Brain pericyte (primary cell): ENCODE measurements around the gene TXNRD1.
"Not testable (repeated sequence)": the region's sequence is repeated elsewhere in the genome, so short reads cannot be mapped to it uniquely, and the experiment has no call there.

Experiments used
- DNase-seq: peaks from one replicate; pipeline ENCODE4 v3.0.0-alpha.2; 2012; ENCODE audit warnings: low read depth, low spot score

TXNRD1 gene

GRCh38 chr12:104323899-104324298 lies 108.3 kb downstream of the TXNRD1 start:
- no peak for DNase-seq

GRCh38 chr12:104328278-104328677 lies 112.7 kb downstream of the TXNRD1 start:
- DNase-seq: not testable (repeated sequence)

- no peak for DNase-seq
Observed at GRCh38 chr12:104328790-104329189, 113.2 kb downstream of the TXNRD1 start.

DNA sequence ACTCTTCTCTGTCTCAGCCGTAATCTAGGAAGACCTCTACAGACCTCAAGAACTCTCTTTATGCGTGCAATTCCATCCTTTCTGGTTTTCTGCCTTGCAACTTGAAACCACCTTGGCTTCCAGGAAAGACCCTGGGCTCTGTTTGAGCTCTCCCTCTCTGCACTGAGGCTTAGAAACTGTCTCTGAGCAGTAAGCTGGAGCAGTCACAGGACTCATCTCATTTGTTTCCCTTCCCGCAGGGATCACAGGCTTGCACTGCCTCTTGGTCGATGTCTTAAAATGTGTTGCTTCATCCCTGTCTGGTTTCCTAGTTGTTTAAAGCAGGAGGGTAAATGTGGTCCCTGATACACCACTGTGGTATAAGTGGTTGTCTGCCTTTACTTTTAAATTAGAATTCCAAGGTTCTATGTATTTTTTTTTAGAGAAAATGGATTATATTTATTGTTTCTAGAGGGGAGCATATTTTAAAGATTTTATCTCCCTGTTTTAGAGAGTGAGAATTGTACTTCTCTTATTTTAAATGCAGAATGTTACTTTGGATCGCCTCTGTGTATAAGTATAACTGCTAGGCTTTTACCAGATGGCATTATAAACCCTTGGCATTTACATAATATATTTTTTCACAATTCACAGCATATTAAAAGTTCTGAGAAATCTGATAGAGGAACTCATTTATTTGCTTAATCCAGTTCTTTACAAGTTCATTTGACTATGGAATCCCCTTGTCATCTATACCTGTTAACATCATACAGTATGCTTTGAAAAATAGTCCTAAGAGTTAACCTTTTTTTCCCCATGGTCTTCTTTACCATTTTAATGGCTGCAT lies 114.3 kb downstream of the TXNRD1 start:
- no peak for DNase-seq

DNA sequence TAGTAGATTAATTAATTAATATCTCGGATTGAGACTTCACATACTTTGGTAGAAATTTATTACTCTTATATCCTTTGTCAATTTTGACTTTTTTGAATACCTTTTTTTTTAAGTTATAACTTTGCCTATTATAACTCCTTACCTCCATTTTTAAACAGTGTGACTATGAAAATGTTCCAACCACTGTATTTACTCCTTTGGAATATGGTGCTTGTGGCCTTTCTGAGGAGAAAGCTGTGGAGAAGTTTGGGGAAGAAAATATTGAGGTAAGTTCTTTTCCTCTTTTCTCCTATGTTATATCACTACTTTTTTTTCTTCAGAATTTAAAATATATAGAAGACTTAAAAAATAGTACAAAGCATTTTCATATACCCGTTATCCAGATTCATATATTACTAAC lies 115.8 kb downstream of the TXNRD1 start:
- DNase-seq: no peak

DNA sequence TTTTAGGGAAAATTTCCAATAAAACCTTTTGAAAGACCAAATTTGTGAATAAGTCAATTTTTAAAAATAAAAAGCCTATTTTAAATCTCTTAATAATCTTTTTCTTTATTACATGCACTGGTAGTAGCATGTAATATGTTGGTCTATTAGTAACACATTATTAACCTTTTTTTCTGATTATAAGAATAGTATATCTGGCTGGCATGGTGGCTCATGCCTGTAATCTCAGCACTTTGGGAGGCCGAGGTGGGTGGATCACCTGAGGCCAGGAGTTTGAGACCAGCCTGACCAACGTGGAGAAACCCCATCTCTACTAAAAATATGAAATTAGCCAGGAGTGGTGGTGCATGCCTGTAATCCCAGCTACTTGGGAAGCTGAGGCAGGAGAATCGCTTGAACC lies 116.7 kb downstream of the TXNRD1 start:
- DNase-seq: not testable (repeated sequence)

DNA sequence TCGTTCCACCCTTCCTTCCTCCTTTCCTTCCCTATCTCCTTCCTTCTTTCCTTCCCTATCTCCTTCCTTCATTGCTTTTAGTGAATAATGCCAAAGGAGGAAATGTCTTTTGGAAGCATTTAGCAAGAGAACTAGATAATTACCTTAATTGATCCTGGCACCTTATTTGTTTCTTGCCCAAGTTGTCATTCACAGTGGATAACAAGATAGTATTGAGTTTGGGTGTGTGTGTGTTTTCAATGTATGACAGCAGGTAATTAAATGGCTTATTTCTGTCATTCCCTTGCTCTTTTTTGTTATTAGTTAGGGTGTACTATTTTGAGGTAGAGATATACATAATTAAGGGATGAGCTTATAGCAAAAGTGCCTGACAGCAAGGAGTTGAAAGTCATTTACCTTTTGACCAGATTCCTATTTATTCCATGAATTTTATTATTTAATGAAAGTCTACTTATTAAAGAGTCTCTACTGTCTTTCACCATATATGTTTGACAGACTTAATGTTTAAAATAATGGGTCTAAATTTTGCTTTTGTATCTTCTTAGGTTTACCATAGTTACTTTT lies 118.2 kb downstream of the TXNRD1 start:
- no peak for DNase-seq

- no peak for DNase-seq
Observed at GRCh38 chr12:104334581-104334980, 119.0 kb downstream of the TXNRD1 start.

GRCh38 chr12:104336115-104336514 lies 120.5 kb downstream of the TXNRD1 start:
- no peak for DNase-seq

GRCh38 chr12:104337030-104337558 lies 121.5 kb downstream of the TXNRD1 start:
- no peak for DNase-seq

GRCh38 chr12:104339663-104340062 lies 124.1 kb downstream of the TXNRD1 start:
- no peak for DNase-seq

DNA sequence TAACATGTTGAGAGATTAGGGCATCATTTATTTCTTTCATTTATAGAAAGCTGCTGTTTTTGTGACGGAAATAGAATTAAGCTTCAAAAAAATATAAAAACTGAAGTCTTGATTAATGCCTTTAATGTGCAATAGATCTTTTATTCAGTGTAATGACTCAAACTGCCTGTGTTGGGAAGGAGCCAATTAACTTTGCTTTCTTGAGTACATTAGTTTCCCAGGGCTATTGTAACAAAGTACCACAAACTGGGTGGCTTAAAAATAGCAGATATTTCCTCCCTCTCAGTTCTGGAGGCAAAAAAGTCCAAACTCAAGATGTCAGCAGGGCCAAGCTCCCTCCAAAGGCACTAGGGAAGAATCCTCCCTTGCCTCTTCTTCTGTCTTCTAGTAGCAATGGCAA lies 124.6 kb downstream of the TXNRD1 start:
- DNase-seq: no peak

DNA sequence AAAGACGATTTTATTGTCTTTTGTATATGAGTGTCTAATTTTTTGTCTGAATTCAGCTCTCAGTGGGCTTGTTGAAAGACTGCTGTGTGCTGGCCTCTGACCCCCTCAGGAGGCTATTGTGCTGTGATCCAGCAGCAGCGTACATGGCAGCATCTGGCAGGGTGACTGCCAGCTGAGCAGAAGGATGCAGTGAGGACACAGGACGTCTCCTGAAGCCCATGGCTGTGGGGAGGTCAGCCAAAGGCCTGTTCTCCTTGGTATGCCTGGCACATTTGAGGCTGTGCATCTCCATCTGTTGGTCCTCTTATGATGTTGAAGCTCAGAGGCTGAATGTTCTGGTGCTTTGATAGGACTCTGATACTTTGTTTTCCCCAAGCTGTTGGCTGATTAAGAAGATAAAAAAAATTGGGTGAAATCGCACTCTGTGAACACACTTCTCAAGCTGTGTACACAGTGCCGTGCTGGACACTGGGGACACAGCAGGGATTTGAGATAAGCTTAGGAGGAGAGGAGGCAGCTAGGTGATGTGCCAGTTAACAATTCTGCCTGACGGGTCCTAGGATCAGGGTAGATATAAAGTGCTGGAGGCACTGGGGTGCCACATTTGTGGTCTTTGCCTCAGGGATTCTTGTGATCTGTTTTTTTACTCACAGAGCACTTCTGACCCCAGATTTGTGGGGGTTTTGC lies 125.5 kb downstream of the TXNRD1 start:
- no peak for DNase-seq

DNA sequence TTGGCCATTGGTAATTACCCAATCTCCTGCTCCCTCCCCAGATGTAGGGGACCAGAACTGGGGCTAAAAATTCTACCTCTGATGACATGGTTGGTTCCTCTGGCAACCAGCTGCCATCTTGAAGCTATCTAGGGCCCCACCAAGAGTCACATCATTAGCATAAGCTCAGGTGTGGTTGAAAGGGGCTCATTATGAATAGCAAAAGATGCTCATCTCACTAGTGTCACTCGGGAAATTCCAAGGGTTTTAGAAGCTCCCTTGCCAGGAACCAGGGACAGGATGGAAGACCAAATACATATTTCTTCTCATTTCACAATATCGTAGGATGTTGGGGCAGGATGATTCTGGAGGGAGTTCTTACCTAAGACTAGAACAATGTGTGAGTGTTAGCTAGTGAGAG lies 126.6 kb downstream of the TXNRD1 start:
- no peak for DNase-seq

DNA sequence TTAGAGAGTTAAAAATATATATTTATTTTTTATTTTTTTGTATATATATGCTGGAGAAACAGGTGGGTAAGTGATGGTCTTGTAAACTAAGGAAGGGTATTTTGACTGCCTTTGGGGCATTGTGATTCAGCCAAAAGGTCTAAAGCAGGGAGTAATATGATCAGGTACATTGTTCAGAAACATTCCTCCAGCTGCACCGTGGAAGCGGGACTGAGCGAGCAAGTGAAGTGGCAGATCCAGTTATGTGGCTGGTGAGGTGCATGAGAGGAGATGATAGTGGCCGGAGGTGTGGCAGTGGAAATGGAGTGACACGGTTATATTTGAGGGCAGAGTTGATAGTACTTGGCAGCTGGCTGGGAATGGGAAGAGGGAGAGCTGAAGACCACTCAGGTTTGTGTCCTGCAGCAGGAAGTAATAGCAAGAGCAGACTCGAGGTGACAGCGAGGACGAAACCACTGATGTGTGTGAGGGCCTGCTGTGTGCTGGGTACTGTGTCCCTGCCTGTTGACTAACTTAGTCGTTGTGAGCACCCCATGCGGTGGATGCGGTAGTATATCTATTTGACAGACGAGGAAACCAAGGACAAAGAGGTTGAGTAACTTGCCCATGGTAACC lies 127.2 kb downstream of the TXNRD1 start:
- DNase-seq: no peak

DNA sequence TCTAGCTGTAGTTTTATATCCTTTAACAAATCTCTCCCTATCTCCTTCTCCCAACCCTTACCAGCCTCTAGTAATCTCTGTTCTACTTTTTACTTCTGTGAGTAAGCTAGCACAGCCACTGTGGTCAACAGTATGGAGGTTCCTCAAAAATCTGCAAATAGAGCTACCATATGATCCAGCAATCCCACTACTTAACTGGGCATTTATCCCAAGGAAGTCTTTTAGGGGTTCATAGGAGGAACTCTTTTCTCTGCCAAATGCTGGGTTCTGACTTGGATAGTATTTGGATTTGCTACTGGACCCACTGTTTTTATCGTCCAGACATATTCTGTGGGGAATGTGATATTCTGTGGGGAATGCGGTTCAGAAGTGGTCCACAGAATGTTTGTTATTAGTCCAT lies 129.1 kb downstream of the TXNRD1 start:
- no peak for DNase-seq

- no peak for DNase-seq
Observed at GRCh38 chr12:104345234-104346066, 129.9 kb downstream of the TXNRD1 start.

DNA sequence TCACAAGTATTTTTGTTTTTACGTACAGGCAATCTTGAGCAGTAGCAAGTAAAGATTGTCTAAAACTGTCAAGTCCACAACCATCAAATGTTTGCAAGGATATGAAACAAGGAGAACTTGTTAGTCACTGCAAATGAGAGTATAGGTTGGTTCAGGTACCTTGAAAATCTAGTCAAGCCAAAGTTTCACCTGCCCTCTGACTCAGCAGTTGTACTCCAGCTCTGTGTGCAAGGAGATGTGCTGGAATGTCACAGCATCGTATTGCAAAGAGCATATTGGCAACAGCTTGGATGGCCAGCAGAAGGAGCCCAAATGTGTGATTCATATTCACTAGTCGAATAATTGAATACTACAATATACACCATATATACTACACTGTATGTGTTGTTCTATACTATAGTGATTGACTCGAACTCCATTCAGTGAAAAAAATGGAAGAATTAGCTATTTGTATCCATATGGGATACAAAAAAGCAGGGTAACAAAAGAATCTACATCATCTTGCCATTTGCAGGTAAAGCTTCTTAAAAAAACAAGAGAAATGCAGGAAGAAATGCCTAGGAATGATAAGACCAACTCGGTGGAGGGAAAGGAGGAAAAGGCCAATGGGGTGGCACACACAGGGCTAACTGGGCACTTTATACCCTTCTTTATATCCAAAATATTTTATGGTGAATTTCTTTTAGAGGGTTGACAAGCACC lies 131.9 kb downstream of the TXNRD1 start:
- no peak for DNase-seq

DNA sequence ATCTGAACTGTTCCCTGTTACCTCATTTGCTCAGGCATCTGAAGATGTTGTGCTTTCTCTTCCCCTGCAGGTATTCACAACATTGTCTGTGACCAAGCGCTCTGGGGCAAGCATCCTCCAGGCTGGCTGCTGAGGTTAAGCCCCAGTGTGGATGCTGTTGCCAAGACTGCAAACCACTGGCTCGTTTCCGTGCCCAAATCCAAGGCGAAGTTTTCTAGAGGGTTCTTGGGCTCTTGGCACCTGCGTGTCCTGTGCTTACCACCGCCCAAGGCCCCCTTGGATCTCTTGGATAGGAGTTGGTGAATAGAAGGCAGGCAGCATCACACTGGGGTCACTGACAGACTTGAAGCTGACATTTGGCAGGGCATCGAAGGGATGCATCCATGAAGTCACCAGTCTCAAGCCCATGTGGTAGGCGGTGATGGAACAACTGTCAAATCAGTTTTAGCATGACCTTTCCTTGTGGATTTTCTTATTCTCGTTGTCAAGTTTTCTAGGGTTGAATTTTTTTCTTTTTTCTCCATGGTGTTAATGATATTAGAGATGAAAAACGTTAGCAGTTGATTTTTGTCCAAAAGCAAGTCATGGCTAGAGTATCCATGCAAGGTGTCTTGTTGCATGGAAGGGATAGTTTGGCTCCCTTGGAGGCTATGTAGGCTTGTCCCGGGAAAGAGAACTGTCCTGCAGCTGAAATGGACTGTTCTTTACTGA lies 132.9 kb downstream of the TXNRD1 start:
- DNase-seq: no peak

DNA sequence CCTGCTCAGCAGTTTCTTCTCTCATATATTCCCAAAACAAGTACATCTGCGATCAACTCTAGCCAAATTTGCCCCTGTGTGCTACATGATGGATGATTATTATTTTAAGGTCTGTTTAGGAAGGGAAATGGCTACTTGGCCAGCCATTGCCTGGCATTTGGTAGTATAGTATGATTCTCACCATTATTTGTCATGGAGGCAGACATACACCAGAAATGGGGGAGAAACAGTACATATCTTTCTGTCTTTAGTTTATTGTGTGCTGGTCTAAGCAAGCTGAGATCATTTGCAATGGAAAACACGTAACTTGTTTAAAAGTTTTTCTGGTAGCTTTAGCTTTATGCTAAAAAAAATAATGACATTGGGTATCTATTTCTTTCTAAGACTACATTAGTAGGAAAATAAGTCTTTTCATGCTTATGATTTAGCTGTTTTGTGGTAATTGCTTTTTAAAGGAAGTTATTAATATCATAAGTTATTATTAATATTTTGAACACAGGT lies 133.5 kb downstream of the TXNRD1 start:
- DNase-seq: no peak
